A549 (cell line): ENCODE results near the gene RLN2.

Experiments used
- BCL3 ChIP-seq: fragments of >200 bp; sonication (Bioruptor Twin); formaldehyde crosslinking; IDR thresholded peaks from 3 replicates; pipeline ENCODE4 v1.6.1; 2016
- CEBPB ChIP-seq, 2 experiments: fragments of >200 bp in 1 of 2; sonication (Bioruptor Twin) in 1 of 2; formaldehyde crosslinking in 1 of 2; IDR thresholded peaks; 2 replicates each; pipeline ENCODE4 v1.6.1; 2012 to 2016
- CTCF ChIP-seq: fragments of >200 bp; sonication (Bioruptor Twin); formaldehyde crosslinking; IDR thresholded peaks from 3 replicates; pipeline ENCODE4 v1.5.1; 2016
- EP300 ChIP-seq, 2 experiments: fragments of >200 bp; sonication (Bioruptor Twin); formaldehyde crosslinking; IDR thresholded peaks; 2 replicates in 1 of 2; 3 replicates in 1 of 2; pipeline ENCODE4 v1.6.1; 2016 to 2017
- FOSL2 ChIP-seq, 2 experiments: fragments of 450-650 bp in 1 of 2; fragments of >200 bp in 1 of 2; sonication (Bioruptor Twin) in 1 of 2; formaldehyde crosslinking; IDR thresholded peaks; 2 replicates each; pipeline versions ENCODE4 v1.5.0 to v1.6.1; 2016 to 2020; ENCODE audit warnings: mild to moderate bottlenecking in 1 of 2, moderate library complexity in 1 of 2
- MAX ChIP-seq: IDR thresholded peaks from 2 replicates; pipeline ENCODE4 v1.6.1; 2012
- NFE2L2 ChIP-seq: fragments of 150-350 bp; conservative IDR thresholded peaks from 2 replicates; pipeline ENCODE4 v1.6.1; 2014; ENCODE audit warnings: low read length
- POLR2A ChIP-seq: IDR thresholded peaks from 2 replicates; pipeline ENCODE4 v1.6.1; 2012; ENCODE audit warnings: mild to moderate bottlenecking, low read length
- POLR2AphosphoS2 ChIP-seq: conservative IDR thresholded peaks from 2 replicates; pipeline ENCODE4 v1.6.1; 2012; ENCODE audit warnings: low read length, improper control_type of control experiment, inconsistent platforms
- RAD21 ChIP-seq, 2 experiments: fragments of >200 bp in 1 of 2; sonication (Bioruptor Twin) in 1 of 2; formaldehyde crosslinking in 1 of 2; IDR thresholded peaks in 1 of 2; conservative IDR thresholded peaks in 1 of 2; 2 replicates in 1 of 2; 3 replicates in 1 of 2; pipeline ENCODE4 v1.6.1; 2012 to 2018; ENCODE audit warnings: inconsistent platforms in 1 of 2
- RFX5 ChIP-seq: fragments of 450-650 bp; IDR thresholded peaks from 2 replicates; pipeline ENCODE4 v1.7.1; 2014; ENCODE audit warnings: antibody characterized with exemption, mild to moderate bottlenecking, moderate library complexity
- USF2 ChIP-seq: fragments of 450-650 bp; IDR thresholded peaks from 2 replicates; pipeline ENCODE4 v1.6.1; 2014; ENCODE audit warnings: antibody characterized with exemption

GRCh38 chr9:5265939-5266338, 38.6 kb downstream of the RLN2 start:
- TF ChIP-seq FOSL2 (IDR thresholded peaks at IDR 0.05) (no peak), FOSL2 (CRISPR knock-in tag; IDR thresholded peaks at IDR 0.05) (no peak), BCL3 (no peak), POLR2A (no peak), RAD21 (conservative IDR thresholded peaks at IDR 0.05 in 1 of 2, IDR thresholded peaks at IDR 0.05 in 1 of 2) (no peak), CEBPB (IDR thresholded peaks at IDR 0.05) (no peak), NFE2L2 (no peak), USF2 (no peak), RFX5 (no peak), CTCF (no peak), POLR2AphosphoS2 (no peak), MAX (no peak), EP300 (IDR thresholded peaks at IDR 0.05) (no peak)
